ENCODE results near the gene CLIP3. TPM values are rescaled to one million over a fixed set of nuclear protein-coding genes. Genes with fewer than 3 reads are reported as not detected.
"Not testable (repeated sequence)": the region's sequence is repeated elsewhere in the genome, so short reads cannot be mapped to it uniquely, and the experiment has no call there.

The CLIP3 gene
- polyA plus RNA-seq, 1 donor (not counting 4 experiments of a cell fraction or from before 2014, with no cell fraction given) = 0.38 TPM

DNA sequence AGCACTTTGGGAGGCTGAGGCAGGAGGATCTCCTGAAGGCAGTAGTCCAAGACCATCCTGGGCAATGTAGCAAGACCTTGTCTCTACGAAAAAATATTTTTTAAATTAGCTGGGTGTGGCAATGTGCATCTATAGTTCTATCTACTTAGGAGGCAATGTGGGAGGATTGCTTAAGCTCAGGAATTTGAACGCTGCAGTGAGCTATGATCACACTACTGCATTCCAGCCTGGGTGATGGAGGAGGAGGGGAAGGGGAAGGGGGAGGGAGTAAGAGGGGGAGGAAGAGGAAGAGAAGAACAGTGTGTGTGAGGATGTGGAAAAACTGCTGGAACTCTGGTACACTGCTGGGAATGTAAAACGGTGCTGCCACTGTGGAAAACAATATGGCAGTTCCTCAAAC lies 9.2 kb upstream of the CLIP3 start:
- Histone ChIP-seq H3K27me3 (ENCODE audit: control insufficient read depth, extremely low read depth, insufficient read depth, low read length) (no peaks in the 10 kb centered on the region), H3K27ac (ENCODE audit: control insufficient read depth, insufficient read depth, low read length) (no peak overlapping the region), H3K4me2 (ENCODE audit: control insufficient read depth, extremely low read depth, insufficient read depth, low read depth, low read length) (no peak overlapping the region), H3K79me2 (ENCODE audit: control insufficient read depth, insufficient read depth, low read length) (no peaks in the 10 kb centered on the region), H3K9me3 (ENCODE audit: control insufficient read depth, low read depth, low read length) (no peaks in the 10 kb centered on the region), H3K36me3 (ENCODE audit: control insufficient read depth in 2 of 2, extremely low read depth in 1 of 2, insufficient read depth in 2 of 2, low read length in 2 of 2) (no peaks in the 10 kb centered on the region), H3K4me3 (ENCODE audit: control insufficient read depth in 2 of 3, extremely low read depth in 1 of 3, insufficient read depth in 2 of 3, low read depth in 1 of 3, low read length in 3 of 3) (no peak overlapping the region), H4K20me1 (ENCODE audit: control insufficient read depth, extremely low read depth, insufficient read depth, low read length) (no peaks in the 10 kb centered on the region), H3K4me1 (ENCODE audit: control insufficient read depth, extremely low read depth, insufficient read depth, low read length) (peaks cover 5% of the 10 kb centered on the region), H3K9ac (ENCODE audit: control insufficient read depth, extremely low read depth, insufficient read depth, low read length) (no peak overlapping the region), H3K9me1 (ENCODE audit: control insufficient read depth, extremely low read depth, insufficient read depth, low read length) (no peaks in the 10 kb centered on the region), H2AFZ (ENCODE audit: control insufficient read depth, low read length) (no peak overlapping the region)
- TF ChIP-seq, protein P1, sequence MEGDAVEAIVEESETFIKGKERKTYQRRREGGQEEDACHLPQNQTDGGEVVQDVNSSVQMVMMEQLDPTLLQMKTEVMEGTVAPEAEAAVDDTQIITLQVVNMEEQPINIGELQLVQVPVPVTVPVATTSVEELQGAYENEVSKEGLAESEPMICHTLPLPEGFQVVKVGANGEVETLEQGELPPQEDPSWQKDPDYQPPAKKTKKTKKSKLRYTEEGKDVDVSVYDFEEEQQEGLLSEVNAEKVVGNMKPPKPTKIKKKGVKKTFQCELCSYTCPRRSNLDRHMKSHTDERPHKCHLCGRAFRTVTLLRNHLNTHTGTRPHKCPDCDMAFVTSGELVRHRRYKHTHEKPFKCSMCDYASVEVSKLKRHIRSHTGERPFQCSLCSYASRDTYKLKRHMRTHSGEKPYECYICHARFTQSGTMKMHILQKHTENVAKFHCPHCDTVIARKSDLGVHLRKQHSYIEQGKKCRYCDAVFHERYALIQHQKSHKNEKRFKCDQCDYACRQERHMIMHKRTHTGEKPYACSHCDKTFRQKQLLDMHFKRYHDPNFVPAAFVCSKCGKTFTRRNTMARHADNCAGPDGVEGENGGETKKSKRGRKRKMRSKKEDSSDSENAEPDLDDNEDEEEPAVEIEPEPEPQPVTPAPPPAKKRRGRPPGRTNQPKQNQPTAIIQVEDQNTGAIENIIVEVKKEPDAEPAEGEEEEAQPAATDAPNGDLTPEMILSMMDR (optimal IDR thresholded peaks at IDR 0.05 in 1 of 3, IDR thresholded peaks at IDR 0.05 in 1 of 3, conservative IDR thresholded peaks at IDR 0.05 in 1 of 3; ENCODE audit: extremely low read depth in 1 of 3, insufficient read depth in 2 of 3, low read length in 3 of 3) = no peak
- no peak for TF ChIP-seq EZH2 (IDR thresholded peaks at IDR 0.05; ENCODE audit: low read length)
- DNase-seq (ENCODE audit: low read depth, low spot score) = no peak
- no peak for FAIRE-seq
- dilution Hi-C loops (cut with MboI; ENCODE audit: extremely low pct_ligation_motif_present, low sequenced_read_pairs) = no loop called here

GRCh38 chr19:36041092-36041491 lies 8.4 kb upstream of the CLIP3 start:
- H3K36me3 ChIP-seq (ENCODE audit: control insufficient read depth in 2 of 2, extremely low read depth in 1 of 2, insufficient read depth in 2 of 2, low read length in 2 of 2); H4K20me1 ChIP-seq (ENCODE audit: control insufficient read depth, extremely low read depth, insufficient read depth, low read length); H3K4me3 ChIP-seq (ENCODE audit: control insufficient read depth in 2 of 3, extremely low read depth in 1 of 3, insufficient read depth in 2 of 3, low read depth in 1 of 3, low read length in 3 of 3); dilution Hi-C loops (cut with MboI; ENCODE audit: extremely low pct_ligation_motif_present, low sequenced_read_pairs); DNase-seq (ENCODE audit: low read depth, low spot score); H2AFZ ChIP-seq (ENCODE audit: control insufficient read depth, low read length); H3K9me3 ChIP-seq (ENCODE audit: control insufficient read depth, low read depth, low read length); H3K27ac ChIP-seq (ENCODE audit: control insufficient read depth, insufficient read depth, low read length); FAIRE-seq; H3K27me3 ChIP-seq (ENCODE audit: control insufficient read depth, extremely low read depth, insufficient read depth, low read length); H3K4me2 ChIP-seq (ENCODE audit: control insufficient read depth, extremely low read depth, insufficient read depth, low read depth, low read length); H3K9me1 ChIP-seq (ENCODE audit: control insufficient read depth, extremely low read depth, insufficient read depth, low read length); H3K79me2 ChIP-seq (ENCODE audit: control insufficient read depth, insufficient read depth, low read length); H3K4me1 ChIP-seq (ENCODE audit: control insufficient read depth, extremely low read depth, insufficient read depth, low read length); H3K9ac ChIP-seq (ENCODE audit: control insufficient read depth, extremely low read depth, insufficient read depth, low read length): not testable (repeated sequence)

GRCh38 chr19:36040495-36040894 lies 7.8 kb upstream of the CLIP3 start:
- no peaks in the 10 kb centered on the region for H3K36me3 ChIP-seq (ENCODE audit: control insufficient read depth in 2 of 2, extremely low read depth in 1 of 2, insufficient read depth in 2 of 2, low read length in 2 of 2)
- H3K9me3 ChIP-seq (ENCODE audit: control insufficient read depth, low read depth, low read length) = no peaks in the 10 kb centered on the region
- no peaks in the 10 kb centered on the region for H3K9me1 ChIP-seq (ENCODE audit: control insufficient read depth, extremely low read depth, insufficient read depth, low read length)
- H3K79me2 ChIP-seq (ENCODE audit: control insufficient read depth, insufficient read depth, low read length) = no peaks in the 10 kb centered on the region
- peaks cover 5% of the 10 kb centered on the region for H3K4me1 ChIP-seq (ENCODE audit: control insufficient read depth, extremely low read depth, insufficient read depth, low read length)
- no peak overlapping the region for H3K4me2 ChIP-seq (ENCODE audit: control insufficient read depth, extremely low read depth, insufficient read depth, low read depth, low read length)
- no peak overlapping the region for H2AFZ ChIP-seq (ENCODE audit: control insufficient read depth, low read length)
- dilution Hi-C loops (cut with MboI; ENCODE audit: extremely low pct_ligation_motif_present, low sequenced_read_pairs) = no loop called here
- FAIRE-seq (no peak), DNase-seq (ENCODE audit: low read depth, low spot score) (no peak)
- no peak overlapping the region for H3K4me3 ChIP-seq (ENCODE audit: control insufficient read depth in 2 of 3, extremely low read depth in 1 of 3, insufficient read depth in 2 of 3, low read depth in 1 of 3, low read length in 3 of 3)
- TF ChIP-seq EZH2 (IDR thresholded peaks at IDR 0.05; ENCODE audit: low read length) = no peak
- TF ChIP-seq, protein P1 (optimal IDR thresholded peaks at IDR 0.05 in 1 of 3, IDR thresholded peaks at IDR 0.05 in 1 of 3, conservative IDR thresholded peaks at IDR 0.05 in 1 of 3; ENCODE audit: extremely low read depth in 1 of 3, insufficient read depth in 2 of 3, low read length in 3 of 3) = no peak
- H3K27ac ChIP-seq (ENCODE audit: control insufficient read depth, insufficient read depth, low read length) = no peak overlapping the region
- no peak overlapping the region for H3K9ac ChIP-seq (ENCODE audit: control insufficient read depth, extremely low read depth, insufficient read depth, low read length)
- no peaks in the 10 kb centered on the region for H3K27me3 ChIP-seq (ENCODE audit: control insufficient read depth, extremely low read depth, insufficient read depth, low read length)
- no peaks in the 10 kb centered on the region for H4K20me1 ChIP-seq (ENCODE audit: control insufficient read depth, extremely low read depth, insufficient read depth, low read length)

Data from keratinocyte (primary cell).